Gastrocnemius medialis (tissue), 4 donors: Measurements from ENCODE around the gene CXADR.

ENCODE experiments used
- POLR2A ChIP-seq, 2 donors: fragments of 450-650 bp; IDR thresholded peaks; one replicate each; pipeline ENCODE4 v1.6.1; 2017; ENCODE audit warnings: antibody characterized with exemption in 2 of 2, mild to moderate bottlenecking in 2 of 2, moderate library complexity in 2 of 2
- TF ChIP-seq, protein P1 (sequence below), 5 experiments: fragments of 450-650 bp in 3 of 5; fragments of 200-600 bp in 2 of 5; sonication (generic) in 2 of 5; IDR thresholded peaks in 4 of 5; conservative IDR thresholded peaks in 1 of 5; 1 replicate in 4 of 5; 2 replicates in 1 of 5; pipeline ENCODE4 v1.5.1; 2016 to 2019; ENCODE audit warnings: antibody characterized with exemption in 5 of 5, mild to moderate bottlenecking in 3 of 5, moderate library complexity in 3 of 5

DNA sequence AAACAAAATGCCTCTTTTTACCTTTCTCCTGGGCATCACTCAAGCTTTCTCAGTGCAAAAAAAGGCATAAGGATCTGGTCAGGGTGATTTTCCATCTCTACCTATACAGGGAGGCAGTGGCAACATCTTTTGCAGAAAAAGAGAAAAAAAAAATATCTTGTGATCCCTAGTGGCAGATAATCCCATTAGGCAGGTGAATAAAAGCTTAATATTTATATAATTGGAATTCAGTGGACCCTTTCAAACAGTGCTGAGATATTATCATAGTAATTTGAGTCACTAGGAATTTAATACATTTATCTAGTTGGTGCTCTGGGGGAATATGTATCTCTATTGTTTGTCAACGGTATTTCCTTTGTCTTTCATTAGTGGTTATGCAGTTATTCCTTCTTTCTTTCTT lies 29.9 kb upstream of the CXADR start:
- TF ChIP-seq, protein P1, sequence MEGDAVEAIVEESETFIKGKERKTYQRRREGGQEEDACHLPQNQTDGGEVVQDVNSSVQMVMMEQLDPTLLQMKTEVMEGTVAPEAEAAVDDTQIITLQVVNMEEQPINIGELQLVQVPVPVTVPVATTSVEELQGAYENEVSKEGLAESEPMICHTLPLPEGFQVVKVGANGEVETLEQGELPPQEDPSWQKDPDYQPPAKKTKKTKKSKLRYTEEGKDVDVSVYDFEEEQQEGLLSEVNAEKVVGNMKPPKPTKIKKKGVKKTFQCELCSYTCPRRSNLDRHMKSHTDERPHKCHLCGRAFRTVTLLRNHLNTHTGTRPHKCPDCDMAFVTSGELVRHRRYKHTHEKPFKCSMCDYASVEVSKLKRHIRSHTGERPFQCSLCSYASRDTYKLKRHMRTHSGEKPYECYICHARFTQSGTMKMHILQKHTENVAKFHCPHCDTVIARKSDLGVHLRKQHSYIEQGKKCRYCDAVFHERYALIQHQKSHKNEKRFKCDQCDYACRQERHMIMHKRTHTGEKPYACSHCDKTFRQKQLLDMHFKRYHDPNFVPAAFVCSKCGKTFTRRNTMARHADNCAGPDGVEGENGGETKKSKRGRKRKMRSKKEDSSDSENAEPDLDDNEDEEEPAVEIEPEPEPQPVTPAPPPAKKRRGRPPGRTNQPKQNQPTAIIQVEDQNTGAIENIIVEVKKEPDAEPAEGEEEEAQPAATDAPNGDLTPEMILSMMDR (IDR thresholded peaks at IDR 0.05 in 4 of 5, conservative IDR thresholded peaks at IDR 0.05 in 1 of 5), result no peak
- TF ChIP-seq POLR2A (IDR thresholded peaks at IDR 0.05), result no peak
